Stimulated activated CD4-positive, alpha-beta T cell treated with anti-CD3 and anti-CD28 coated beads, Interleukin-15, amount 100 ng/mL, for 1 hour (primary cell): ENCODE measurements around the gene FMO2.

Source experiments
- DNase-seq, 2 donors: peaks; one replicate each; pipeline ENCODE4 v3.0.0-alpha.2; 2020; ENCODE audit warnings: low read depth in 1 of 2, low spot score in 1 of 2

FMO2 gene

DNA sequence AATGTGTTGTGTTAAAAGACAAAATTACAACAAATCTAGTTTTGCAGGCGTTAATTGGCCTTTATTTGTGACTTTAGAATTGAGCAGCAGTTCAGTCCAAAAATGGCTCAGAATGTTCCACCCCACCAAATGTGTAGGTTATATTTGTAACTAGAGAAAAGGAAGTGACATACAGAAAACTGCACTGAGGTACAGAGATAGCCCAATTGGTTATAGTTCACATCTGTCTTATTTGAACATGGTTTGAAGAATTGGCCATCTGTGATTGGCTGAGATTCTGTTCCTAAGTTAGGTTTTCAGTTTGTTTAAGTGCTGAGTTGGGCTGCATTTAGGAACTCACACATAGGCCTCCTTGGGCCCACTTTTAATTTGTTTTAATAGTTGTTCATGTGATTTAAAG is 12.0 kb upstream of the FMO2 start:
- no peak for DNase-seq

DNA sequence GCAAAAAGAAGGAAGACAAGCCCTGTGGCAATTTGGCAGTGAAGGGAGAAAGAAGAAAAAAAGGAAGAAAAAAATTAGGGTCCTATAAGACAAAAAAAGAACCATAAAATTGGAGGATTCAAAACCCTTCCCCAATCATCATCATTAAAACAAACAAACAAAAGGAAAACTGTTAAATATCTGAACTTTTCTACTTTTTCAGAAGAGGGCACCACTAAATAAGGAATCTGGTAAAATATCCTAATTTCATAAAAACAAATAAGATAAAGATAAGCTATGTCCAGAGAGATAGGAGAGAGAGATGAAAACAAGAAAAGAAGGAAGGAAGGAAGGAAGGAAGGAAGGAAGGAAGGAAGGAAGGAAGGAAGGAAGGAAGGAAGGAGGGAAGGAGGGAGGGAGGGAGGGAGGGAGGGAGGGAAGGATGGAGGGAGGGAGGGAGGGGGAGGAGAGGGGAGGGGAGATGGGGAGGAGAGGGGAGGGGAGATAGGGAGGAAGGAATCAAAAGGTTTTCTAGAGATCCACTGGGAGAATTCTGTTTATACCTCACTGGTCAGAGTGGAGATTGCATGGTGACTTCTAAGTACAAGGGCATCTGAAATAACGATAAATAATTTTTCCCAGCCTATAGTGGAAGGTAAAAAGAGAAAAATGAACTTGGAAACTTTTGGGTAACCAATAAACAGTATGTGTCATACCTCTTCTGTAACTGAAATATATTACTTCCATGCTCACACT is 10.4 kb upstream of the FMO2 start:
- no peak for DNase-seq

DNA sequence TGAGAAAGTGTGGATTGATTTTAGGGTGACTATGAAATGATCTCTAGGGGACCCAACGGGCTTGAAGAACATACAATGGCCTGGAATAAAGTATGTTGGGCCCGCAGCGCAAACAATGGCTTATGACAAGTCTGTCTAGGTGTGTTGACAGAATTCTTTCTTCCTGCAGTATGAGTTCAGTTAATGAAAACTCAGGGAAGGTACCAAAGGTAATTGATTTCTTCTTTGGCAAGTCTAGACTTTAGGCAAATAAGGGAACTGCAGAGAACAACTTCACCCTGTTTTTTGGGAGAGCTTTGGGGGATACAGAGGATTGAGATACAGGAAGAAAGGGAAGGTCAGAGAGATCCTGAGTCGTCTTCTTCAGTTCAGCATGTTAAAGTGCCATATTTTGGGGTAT is 7.8 kb upstream of the FMO2 start:
- no peak for DNase-seq

DNA sequence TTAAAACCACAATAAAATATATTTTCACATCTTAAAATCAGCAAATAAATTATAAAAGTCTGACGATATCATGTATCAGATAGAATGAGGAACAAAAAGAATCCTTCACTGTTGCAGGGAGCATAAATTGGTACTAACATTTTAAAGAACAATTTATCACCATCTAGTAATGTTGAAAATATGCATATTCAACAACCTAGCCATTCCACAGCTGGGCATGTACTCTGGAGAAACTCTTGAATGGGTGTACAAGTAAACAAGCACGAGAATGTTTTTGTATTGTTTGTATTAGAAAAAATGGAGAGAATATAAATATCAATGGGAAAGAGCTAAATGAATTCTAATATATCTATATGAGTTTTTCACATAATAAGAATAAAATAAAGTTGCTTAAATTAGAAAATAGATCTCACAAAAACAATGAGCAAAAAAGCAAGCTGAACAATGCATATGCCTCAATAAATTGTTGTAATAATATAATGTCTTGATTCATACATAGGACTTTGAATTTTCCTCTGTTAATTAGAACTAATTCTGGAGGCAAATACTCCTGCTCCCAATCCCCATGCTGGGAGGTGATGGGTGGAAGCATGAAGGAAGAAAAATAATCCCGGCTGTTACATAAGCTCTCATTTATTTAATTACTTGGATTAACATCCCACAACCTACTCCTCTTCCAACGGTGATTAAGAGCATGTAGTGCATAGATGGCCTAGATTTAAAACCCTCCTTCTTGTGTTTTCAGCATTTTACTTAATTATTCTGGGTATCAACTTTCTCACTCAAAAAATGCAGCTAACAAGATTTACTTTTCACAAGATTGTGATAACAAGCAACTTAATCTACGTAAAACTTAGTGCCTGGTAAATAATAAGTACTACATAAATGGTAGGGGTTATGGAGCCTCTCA is 5.5 kb upstream of the FMO2 start:
- DNase-seq, result no peak

DNA sequence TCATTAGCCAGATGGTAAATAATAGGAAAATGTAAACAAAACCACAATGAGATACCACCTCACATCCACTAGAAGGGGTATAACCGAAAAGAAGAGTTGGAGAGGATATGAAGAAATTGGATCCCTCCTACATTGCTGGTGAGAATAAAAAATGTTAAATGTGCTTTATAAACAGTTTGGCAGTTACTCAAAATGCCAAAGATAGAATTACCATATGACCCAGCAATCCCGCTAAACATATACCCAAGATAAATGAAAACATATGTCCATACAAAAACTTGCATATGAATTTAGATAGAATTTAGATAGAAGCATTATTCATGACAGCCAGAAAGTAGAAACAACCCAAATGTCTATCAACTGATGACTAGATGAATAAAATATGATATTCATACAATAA is 4.4 kb upstream of the FMO2 start:
- DNase-seq, result no peak

DNA sequence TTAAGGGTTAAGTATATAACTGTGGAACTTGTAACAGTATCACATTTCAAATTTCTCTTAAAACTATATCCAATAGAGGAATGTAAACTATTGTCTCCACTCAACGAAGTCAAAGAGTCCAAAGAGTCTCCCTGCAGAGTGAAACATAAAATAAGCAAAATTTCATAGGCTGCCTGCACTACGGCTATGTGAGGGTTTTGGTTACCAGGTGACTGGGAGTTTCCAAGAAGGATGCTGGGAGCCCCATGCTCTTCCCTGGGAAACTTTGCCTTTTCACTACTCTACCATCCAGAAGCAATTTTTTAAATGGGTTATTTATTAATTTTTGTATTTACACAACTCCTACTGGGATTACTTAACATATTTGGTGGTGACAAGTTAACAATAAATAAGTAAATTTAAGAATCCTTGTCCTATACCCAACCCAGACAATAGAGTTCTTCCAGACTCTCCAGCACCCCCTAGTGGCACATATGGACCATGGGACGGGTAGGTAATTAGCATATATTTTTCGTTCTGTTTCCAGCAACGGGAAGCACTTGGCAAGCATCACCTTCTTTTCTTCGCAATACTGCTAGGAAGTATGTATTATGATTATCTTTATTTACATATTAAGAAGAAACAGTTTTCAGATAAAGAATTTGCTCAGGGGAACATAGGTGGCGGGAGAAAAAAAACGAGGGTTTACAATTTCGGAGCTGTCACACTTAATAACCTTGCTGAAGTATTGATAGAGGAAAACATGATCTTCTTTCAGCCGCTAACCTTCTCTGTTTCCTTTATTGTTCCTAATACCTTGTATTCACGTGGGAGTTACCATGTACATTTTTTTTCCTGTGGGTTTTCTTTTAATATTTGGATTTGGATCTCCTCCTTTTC is 3.5 kb downstream of the FMO2 start:
- DNase-seq, result no peak

DNA sequence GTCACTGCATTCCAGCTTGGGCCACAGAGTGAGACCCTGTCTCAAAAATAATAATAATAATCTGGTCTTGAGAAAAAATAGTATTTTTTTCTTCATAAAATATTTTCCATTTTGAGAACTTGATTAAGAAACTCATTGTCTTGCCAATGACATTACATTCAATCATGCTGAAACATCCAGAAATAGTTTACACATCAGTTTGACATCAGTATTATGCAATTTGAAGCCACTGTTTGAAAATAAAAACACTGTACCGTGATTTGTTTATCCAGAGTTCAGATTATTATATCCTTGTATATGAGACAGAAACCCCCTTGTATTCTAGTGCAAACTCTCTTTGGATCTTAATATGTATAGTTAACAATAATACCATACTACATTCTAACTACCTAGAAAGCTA is 6.9 kb downstream of the FMO2 start:
- no peak for DNase-seq

DNA sequence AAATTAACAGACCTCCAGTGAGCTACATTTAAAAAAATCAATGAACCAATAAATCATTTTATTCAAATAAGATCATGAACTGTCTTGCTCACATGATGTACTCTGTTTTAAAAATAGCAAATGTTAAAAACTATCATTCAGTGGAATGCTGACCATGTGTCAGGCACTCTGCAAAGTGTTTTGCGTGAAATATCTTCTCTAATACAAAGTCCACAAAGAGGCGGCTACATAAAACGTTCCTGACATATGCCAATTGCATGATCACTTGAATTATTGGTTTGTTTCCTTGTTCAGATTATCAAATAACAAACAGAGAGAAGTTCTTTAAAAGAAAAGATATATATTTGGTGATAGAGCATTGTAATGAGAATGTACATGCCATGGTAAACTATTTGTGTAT is 10.7 kb downstream of the FMO2 start:
- no peak for DNase-seq

DNA sequence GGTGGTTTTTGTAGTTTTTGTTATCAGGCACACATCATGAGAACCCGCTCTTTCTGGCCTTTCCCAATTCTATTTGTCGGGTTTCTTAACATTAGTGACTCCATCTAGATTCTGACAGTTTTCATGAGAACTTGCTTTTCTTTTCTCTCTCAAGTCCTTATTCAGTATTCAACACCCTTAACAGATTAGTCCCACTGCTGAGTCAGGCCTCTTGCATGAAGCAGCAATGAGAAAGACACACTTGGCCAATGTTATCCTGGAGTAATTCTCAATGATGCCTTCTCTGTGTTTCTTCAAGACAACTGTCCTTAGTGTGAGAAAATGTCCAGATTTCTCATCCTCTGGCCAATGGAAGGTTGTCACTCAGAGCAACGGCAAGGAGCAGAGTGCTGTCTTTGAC is 11.3 kb downstream of the FMO2 start:
- no peak for DNase-seq

DNA sequence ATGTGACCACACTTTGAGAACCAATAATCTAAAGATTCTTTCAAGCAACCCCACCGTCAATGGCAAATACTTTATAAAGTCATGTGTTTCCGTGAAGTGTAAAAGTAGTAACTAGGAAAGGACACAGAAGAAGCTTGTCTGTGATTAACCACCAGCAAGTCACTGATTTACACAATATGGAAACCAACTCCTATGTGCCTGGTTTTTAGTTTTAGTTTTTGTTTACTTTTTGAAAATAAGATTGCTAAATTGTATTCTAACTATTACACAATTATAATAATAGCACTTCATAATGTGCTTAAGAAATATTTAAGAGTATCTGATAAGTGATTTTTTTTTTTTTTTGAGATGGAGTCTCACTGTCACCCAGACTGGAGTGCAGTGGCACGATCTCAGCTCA is 13.0 kb downstream of the FMO2 start:
- DNase-seq, result no peak

DNA sequence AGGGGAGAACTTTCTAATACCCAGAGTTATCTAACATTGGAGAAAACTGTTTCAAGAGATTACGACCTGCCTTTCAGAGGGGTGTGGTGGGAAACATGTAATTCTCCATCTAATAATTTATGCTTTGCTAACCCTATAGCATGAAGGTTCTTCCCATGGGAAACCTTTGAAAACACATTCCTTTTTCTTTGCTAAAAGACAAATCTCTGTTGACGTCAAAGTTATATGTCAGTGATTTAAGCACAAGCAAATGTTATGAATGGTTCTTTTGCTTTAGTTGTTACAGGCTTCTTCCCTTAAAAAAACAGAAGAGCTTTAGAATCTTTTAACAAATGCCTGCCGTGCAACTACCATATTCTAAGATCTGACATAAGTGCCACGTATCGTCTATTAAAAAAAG is 19.2 kb downstream of the FMO2 start:
- no peak for DNase-seq

DNA sequence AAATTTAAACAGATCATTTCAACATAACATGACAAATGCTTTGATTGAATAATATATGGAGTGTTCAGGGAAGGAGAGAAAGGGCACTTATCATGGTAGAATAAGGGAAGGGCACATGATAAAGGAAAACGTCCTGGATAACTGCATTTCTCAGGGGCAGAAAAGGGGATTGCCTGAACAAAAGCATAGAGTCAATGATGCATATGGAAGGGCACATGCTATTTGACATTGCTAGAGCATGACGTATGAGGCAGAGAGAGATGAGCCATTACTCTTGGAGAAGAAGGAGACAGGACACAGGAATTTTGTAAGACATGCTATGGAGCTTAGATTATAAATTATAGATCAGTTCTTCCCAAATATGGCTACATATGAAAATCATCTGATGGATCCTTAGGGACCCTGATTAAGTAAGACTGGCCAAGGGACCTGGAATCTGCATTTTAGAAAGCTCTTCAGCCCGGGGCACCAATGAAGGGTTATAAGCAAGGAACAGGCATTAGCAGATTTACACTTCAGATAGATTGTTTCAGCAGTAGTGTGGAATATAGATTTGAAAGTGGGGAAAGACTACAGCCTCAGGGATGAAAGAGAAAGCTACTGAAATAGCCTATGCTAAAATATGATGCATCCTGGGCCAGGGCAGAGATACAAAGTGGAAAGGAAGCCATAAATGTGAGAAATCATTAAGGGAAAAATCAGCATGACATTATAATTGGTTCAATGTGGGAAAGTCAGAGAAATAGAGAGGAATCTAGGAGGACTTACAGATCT is 21.3 kb downstream of the FMO2 start:
- DNase-seq, result no peak

DNA sequence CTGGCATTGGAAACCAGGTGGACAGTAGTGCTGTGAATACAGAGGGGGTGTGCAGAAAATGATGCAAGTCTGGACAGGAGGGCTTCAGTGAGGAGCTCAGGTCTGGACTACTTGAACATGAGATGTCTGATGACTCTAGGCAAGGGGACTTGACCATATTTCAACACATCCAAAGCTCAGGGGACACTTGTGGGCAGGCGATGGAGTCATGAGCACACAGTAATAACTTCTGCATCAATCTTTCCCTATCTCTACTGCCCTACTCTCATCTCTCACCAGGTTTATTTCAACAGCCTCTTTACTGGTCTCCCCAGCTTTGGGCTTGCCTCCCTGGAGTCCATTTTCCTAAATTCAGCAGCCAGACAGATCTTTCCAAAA is 21.9 kb downstream of the FMO2 start:
- DNase-seq, result no peak

DNA sequence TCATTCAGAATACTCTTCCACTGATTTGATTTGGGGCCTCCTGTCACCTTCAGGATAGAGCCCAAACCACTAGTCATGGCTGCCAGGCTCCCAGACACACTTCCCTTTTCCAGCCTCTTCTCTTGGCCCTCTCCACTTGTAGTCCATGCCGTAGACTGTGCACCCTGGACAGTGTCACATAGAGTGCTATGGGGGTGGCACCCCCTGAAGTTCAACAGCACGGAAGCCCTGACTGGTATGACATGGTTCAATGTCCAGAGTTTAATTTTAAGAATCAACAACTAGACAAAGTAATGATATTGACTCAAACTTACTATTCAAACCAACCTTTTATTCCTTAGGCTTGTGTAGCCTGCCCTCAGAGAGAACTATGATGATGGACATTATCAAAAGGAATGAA is 22.3 kb downstream of the FMO2 start:
- DNase-seq, result no peak

DNA sequence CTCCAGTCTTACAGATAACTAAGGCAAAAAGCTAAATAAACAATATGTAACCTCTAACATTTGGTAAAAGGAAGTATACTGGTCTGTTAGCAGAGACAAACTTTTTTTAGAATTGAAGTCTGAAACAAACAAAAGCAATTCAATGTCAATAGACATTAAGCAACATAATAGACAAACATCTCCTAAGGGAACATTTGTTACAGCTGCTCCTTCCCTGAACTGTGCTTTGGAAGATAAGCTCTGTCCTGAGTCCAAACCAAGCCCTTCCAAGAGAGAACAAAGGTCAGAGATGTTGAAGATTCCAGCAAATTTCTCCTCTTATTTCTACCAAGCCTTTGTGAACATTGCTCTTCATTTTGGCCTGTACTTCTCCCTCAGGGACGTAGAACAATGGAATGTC is 25.3 kb downstream of the FMO2 start:
- no peak for DNase-seq

DNA sequence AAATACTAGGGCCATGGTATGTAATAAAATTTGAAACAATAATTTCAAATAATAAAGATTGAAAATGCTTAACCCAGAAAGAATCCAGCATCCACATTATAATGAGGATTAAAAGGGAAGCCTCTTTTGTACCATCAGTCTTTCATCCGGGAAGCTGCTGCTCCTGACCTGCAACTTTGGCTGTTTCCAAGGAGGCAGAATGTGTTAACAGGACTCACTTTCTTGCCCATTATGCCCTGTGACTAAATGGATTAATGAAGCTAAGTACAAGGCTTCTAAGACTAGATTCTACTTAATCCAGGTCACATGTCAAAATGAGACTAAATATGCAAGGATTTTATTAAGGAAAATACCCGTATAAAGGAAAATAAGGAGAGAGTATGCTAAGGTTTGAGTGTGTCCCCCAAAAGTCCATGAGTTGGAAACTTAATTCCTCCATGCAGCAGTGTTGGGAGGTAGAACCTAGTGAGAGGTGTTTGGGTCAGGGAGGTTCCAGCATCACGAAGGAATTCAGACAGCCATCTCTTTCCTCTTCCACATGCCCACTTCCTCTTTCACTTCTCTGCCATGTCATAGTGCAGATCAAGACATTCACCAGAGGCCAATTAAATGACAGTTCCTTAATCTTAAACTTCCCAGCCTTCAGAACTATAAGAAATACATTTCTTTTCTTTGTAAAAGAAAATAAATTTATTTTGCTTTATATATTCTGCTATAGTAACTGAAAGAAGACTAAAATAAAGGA is 27.7 kb downstream of the FMO2 start:
- no peak for DNase-seq

DNA sequence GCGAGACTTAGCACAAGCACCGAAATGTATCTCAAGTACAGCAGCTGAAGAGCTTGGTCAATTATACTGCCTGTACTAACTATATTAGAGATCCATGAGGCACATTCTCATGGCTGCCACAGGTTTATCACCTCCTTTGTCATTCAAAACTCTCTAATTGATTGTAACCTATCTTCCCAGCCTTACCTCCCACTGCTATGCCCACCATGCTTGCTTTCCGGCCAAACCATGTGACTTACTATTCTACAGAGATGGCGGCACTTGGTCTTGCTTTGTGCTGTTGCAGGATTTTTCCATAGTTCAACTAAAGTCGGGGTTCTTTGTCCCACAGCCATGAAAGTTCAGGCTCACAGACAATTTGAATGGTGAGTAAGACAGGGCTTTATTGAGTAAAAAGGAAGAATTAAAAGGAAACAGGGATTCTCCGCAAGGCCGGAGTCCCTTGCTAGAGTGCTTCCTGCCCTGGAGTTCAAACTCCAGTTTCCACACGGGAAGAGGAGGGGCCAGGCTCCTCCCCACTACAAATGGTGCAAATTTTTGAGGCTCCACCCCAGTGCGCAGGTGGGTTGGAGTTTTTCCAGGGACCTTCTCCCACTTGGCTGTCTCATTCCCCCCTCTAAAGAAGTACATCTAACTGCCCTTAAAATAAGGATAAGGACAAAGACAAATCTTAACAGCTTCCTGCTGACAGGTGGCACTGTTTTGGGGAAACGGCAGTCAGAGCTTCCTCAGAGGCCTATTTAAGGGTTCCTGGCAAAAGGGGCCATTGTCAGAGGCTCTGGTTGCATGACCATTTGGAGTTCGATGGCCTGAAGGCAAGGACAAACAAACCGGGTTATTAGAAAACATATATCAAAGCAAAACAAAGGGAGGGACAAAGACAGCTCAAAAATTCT is 28.7 kb downstream of the FMO2 start:
- no peak for DNase-seq

DNA sequence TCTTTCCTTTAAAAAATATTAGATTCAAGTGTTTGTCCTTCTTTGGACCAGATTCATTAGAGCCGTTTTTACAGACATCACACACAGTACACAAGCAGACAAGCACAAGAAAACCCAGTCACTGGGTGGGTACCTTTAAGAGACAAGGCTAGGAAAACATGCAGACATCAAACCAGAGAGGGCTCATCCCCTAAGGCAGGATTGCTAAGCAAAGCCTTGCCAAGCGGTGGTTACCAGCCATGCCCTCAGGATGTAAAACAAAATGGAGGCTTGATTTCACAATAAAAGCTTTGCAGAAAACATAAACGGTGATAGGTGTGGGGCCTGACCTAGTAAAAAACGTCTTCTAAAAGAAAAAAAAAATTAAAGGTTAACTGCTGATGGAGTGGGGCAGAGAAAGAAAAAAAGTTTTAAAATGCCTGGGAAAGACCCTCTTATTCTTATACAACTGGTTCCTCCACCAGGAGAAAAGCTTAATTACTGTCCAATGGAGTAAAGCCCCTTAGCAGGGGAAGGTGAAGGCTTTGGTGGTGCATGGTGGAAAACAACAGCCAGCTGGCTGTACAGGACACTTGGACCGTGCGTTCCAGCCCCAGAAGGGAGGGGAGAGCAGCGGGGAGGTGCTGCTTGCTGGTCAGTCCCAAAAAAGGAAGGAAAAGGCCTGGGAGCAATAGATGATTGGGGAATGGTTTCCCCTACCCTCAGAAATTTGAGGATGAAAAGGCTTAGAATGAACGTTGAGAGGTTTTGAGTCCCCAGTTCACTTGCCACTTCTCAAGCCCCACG is 32.8 kb downstream of the FMO2 start:
- DNase-seq, result no peak
